Stimulated activated CD8-positive, alpha-beta memory T cell treated with anti-CD3 and anti-CD28 coated beads, Interleukin-4, amount 100 ng/mL, for 48 hours (primary cell): ENCODE results near the gene ROR2.
"Not testable (repeated sequence)": the region's sequence is repeated elsewhere in the genome, so short reads cannot be mapped to it uniquely, and the experiment has no call there.

ENCODE experiments used
- DNase-seq: peaks from one replicate; pipeline ENCODE4 v3.0.0-alpha.2; 2020

The ROR2 gene

DNA sequence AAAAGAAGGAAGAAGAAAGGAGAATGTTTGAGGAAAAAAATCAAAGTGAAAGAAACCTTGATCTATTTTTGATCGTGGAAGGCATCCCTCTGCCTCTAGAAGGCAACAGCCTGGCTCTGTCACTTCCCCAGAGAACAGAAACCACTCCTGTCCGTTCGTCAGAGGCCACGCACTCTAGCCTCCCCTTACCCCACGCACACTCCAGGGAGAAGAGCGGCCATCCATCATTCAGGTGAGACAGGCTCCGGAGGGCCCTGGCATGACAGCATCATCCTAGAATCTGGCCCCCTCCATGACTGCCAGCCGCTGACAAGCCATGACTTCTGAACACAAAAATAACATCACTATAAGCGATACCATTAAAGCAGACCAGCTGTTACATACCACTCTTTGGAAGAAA lies 135.8 kb downstream of the ROR2 start:
- no peak for DNase-seq

DNA sequence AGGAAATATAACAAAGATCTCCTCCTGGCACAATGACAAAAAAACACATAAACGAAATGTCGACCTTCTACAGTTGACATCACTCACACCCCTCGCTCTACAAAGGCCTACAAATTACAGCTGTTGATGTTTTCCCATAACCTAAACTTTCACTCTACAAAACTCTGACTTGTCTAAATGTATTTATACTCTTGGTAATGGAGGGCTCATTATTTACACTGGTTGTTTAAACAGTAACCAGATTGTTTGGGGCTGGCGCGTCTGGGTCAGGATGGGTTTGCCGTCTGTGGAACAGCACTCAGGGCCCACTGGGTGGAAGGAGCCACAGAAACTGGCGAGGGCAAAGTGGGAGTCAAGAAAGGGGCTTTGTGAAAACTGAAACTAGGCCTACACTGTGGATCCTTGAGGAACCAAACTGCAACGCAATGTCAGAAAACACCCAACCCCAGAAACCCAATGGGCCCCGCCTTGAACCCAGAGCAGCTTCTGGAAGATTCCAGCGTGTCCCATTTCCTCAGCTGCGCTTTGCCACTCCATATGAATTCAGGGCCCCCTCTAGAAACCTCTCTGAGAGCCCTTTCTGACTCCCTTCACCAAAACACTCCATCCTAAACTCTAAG lies 136.7 kb downstream of the ROR2 start:
- no peak for DNase-seq

DNA sequence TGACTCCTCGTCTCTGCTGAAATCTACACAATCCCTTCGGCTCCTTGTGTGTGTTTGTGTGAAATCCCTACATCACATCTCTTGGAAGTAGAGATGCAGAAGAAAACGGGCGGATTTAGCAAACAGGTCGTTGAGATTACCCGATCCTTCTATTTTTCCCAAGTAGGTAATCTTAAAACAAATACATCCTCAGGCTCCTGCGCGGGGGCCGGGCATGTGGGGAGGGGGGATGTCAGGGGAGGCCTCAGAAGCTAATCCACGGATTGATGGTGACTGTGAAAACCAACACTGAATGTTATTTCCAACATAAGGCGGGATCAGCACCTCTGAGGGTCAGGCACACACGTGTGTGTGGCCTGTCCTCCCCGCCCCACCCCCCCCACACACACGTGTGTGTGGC lies 137.8 kb downstream of the ROR2 start:
- DNase-seq, result no peak

DNA sequence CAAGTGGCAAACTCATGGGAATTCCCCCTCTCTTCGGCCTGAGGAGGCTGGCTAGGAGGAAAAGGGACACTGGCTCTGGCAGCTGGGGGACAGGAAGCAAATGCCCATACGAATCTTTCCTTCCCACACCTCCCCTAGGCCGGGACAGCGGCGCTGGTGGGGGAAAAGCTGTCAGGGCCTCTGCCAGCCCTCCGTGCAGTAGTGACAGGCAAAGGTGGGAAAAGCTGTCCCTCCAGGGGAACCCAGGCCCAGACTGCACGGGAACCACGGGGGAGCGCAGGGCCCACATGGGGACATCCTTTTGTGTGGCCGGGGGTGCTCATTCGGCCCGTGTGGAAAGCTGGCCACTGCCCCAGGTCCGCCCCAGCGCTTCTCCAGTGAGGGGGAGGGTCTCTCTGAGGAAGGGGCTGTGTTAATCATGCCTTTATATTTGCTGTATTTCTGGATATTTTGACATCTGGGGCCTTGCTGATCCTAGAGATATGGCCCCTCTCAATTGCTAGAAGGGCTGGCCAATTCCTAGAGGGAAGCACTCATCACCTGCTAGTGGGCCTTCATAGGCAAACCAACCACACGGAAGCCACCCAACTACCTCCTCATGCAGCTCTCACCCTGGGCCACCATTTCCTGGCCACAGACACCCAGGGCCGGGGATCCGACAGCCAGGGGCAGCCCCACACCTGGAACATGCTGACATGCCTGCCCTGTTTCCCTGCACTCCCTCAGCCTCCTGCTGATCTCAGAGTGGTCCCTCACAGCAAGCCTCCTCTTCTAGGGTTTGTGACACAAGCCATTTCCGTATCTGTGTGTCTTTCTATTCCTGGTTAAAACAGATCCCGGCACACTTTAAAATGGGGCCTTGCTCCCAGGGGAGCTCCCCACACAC lies 138.8 kb downstream of the ROR2 start:
- no peak for DNase-seq

- no peak for DNase-seq
Measured at GRCh38 chr9:91810286-91810905, 139.6 kb downstream of the ROR2 start.

GRCh38 chr9:91809581-91810285 lies 140.3 kb downstream of the ROR2 start:
- no peak for DNase-seq

GRCh38 chr9:91807643-91808246 lies 142.3 kb downstream of the ROR2 start:
- DNase-seq, result no peak

DNA sequence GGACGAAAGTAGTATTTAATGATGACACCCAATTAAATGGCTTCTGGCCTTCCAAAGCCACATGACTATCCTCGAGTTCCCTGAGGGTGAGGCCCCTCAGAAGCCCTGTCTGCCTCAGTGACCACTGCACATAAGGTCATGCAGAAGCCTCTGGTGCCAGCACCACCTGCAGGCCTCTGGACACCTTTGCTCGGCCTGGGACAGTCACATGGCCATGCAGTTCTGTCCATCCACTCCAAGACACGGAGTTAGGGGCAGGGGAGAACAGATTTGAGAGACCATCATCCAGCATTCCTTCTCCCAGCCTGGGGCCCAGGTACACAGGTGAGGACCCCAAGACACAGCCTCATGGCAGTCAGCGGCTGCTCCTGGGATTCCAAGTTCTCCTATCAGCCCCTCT lies 145.0 kb downstream of the ROR2 start:
- no peak for DNase-seq

DNA sequence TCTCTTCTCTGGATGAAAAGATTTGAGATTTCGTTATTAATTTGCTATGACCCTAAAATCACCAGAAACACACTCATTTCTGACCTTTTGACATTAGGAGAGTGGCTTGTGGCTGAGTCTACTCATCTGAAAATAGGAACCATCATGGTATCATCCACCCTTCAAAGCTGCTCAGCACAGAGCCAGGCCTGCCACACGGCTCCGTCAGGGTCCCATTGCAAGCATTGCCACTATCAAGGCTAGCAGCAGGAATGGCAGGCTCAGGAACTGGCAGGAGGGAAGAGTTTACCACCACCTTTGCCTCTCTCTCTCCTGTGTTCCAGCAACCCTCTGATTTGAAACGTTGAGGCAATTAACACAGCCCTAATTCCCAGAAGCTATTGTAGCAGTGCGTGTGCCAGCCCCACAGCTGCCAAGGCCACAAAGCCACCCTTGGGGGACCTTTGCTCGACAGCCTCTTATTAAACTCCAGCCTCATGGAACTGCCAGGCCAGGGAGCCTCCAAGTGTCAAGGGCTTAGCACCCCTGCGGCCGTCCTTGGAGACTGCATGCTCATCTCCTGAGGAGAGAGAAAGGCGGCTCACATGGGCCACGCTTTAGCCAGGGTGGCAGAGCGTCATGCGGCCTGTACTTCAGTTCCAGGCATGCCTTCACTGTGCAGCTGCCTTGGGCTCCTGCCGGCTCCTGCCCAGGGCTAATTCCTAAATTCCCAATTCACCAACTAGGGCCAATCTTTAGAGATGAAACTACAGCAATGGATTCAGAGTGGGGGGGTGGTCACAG lies 145.9 kb downstream of the ROR2 start:
- no peak for DNase-seq

DNA sequence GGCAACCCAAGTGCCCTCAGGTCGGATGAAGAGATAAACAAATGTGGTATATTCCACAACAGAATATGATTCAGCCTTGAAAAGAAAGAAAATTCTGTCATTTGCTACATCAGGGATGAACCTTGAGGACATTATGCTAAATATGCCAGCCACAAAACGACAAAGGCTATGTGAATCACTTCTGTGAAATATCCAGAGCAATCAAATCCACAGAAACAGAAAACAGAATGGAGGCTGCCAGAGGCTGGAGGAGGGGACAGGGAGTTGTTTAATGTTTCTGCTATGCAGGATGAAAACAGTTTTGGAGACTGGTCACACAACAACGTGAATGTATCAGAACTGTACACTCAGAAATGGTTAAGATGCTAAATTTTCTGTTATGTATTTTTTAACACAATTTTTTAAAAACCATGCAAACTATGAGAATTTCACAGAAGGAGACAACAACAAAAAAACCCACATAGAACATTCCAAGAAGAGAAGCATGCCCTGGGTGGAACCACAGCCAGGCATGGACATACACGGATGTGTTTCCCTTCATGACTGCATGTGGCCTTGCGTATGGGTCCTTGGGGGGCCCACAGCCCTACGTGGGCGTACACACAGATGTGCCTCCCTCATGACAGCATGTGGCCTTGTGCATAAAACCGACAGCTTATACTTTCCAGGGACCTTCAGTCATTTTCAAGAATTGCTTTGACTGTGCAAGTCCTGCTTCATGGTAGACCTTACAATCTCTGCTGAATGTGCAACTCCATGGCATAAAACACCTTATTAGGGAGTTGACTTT lies 146.7 kb downstream of the ROR2 start:
- no peak for DNase-seq

DNA sequence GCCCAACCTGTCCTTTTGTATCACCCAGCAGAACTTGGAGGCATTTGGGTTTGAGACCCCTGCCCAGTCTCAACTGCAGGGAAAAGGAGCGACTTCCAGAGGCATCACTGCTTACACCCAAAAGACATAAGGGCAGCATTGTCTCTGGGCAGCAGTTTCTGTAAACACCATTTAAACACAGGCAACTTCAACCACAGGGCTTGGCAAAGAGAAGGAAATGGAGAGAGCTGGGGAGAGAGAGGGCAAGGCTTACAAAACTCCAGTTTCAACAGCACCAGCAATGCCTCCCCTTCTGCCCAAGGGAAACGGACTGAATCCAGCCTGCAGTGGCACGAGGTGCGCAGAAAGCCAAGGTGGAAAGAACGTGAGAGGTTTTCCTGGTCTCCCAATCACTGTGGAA lies 147.6 kb downstream of the ROR2 start:
- DNase-seq, result no peak

DNA sequence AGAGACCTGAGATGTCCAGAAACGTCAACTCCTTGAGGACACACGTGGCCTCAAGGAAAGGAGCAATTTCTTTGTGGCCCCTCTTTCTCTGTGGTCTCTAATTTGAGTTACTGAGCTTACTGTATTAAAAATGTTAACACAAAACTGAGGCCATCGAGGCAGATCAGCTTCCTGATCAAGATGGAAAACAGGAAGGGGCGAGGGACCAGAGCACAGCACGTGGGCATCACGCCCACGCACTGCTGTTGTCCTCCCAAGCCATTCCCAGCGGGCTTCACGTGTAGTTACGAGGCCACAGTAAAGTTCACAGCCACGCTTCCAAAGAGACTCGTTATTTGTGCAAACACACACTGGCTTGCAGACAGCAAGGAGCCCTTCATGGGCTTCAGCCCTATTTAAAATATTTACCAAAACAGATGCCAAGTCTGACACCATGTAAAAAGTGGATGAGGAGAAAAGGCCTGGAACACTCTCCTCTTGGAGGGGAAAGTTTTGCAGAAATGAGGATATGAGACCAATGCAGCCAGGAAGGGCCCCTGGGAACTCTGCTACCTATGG lies 149.5 kb downstream of the ROR2 start:
- no peak for DNase-seq

GRCh38 chr9:91799113-91799744 lies 150.8 kb downstream of the ROR2 start:
- no peak for DNase-seq

DNA sequence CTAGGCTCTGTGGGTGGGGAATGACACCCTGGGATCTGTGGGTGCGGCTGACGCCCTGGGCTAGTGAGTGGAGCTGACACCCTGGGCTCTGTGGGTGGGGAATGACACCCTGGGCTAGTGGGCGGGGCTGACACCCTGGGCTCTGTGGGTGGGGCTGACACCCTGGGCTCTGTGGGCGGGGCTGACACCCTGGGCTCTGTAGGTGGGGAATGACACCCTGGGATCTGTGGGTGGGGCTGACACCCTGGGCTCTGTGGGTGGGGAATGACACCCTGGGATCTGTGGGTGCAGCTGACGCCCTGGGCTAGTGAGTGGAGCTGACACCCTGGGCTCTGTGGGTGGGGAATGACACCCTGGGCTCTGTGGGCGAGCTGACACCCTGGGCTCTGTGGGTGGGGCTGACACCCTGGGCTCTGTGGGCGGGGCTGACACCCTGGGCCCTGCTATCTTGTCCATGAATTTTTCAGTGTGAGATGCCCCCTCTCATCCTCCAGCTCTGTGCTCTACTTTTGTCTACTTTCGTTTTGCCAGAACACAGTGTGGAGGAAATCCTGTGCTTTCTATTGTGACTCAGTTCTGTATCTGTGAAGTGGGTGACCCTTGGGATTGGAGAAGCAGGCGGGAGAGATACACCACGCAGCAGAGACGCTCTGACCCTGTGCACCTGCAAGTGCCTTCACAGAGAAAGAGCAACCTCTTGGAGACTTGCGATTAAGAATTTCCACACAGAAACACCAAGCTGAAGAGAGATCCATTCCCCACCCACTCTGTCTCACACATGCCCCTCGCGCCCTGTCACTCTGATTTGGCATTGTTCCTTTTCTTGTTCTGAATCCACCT lies 151.5 kb downstream of the ROR2 start:
- peak; percentile 47 for DNase-seq

GRCh38 chr9:91797517-91797916 lies 152.5 kb downstream of the ROR2 start:
- not testable (repeated sequence) for DNase-seq

GRCh38 chr9:91796516-91796915 lies 153.5 kb downstream of the ROR2 start:
- peak; percentile 28 for DNase-seq

GRCh38 chr9:91795598-91796241 lies 154.3 kb downstream of the ROR2 start:
- no peak for DNase-seq

- not testable (repeated sequence) for DNase-seq
Measured at GRCh38 chr9:91793371-91793770, 156.7 kb downstream of the ROR2 start.

GRCh38 chr9:91790917-91791316 lies 159.1 kb downstream of the ROR2 start:
- no peak for DNase-seq
